Measurements from ENCODE around the gene PTGES3L.

Gene PTGES3L

DNA sequence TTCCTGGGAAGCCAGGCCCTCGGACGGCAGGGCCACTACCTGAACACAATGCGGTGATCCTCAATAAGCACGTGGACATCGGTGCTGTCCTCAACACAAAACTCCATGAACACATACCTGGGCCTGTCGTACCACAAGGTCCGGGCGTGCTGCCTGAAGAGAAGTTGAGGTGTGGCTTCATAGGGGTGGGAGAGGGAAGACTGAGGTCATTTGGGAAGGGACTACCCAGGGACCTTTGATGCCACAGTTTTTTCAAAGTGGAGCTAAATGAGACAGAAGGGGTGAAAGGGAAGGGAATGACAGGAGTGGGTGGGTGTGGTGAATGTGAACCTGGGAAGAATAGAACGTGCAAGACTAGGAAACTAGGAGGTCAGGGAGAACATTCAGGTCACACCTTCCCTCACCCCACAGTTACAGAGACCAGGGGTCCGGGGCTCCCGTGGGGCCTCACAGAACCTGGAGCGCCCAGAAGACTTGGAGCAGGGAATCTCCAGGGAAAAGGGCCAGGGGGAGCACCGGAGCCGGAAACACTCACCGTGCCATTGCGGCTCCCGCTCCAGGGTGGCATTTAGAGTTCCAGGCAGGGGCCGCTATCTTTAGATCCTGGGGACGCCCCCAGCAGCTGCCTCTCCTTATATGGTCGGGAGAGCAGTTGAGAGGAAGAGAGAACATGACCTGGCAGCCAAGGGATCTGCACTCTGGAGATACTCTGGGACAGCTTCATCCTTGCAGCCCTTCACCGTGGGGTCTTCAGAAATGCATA is at the start of gene PTGES3L:
TSS of gene PTGES3L (minus strand) at position 570 of the 763 bp plus-strand sequence. CDS start at position 543, 27 bp downstream.
- H3K4me3 ChIP-seq (ENCODE audit: low read length): peak within 1 kb of the TSS; percentile 90
- H3K27me3 ChIP-seq (replicated peaks; ENCODE audit: control insufficient read depth, insufficient read depth, low read length): no peaks in the 10 kb centered on the region
- H3K9ac ChIP-seq (ENCODE audit: low read length): peak within 1 kb of the TSS; percentile 85
- DNase-seq (ENCODE audit: low read depth): peak; percentile 54
- H3K9me3 ChIP-seq (ENCODE audit: control insufficient read depth, low read length): no peaks in the 10 kb centered on the region
- H3K4me1 ChIP-seq (ENCODE audit: control insufficient read depth, insufficient read depth, low read length): peaks cover 23% of the 10 kb centered on the region
- H3K36me3 ChIP-seq (ENCODE audit: control insufficient read depth, insufficient read depth, low read length, severe bottlenecking): no peaks in the 10 kb centered on the region

DNA sequence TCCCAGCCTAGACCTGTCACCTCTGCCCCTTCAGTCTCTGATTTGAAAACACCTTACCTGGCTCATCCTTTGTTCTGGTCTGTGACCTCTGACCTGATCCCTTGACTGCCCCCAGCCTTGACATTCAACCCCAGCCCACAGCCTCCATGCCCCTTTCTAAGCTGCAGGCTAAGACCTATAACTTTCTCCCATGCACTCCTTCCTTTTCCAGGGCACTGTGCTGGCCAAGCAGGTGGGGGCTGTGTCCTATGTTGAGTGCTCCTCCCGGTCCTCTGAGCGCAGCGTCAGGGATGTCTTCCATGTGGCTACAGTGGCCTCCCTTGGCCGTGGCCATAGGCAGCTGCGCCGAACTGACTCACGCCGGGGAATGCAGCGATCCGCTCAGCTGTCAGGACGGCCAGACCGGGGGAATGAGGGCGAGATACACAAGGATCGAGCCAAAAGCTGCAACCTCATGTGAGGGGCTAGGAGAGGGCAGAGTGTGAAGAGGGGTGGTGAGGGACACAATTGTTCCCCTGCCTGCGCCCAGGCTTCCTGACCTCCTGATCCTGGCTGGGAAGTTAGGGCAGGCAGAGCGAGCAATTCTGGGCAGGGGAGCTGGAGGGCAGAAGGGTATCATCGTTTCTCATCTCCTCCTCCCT is 48.5 kb upstream of the PTGES3L start:
- Histone ChIP-seq H3K9ac (ENCODE audit: low read length) (no peak overlapping the region), H3K4me1 (ENCODE audit: control insufficient read depth, insufficient read depth, low read length) (peaks cover 14% of the 10 kb centered on the region), H3K36me3 (ENCODE audit: control insufficient read depth, insufficient read depth, low read length, severe bottlenecking) (no peaks in the 10 kb centered on the region), H3K27me3 (replicated peaks; ENCODE audit: control insufficient read depth, insufficient read depth, low read length) (no peaks in the 10 kb centered on the region), H3K9me3 (ENCODE audit: control insufficient read depth, low read length) (no peaks in the 10 kb centered on the region), H3K4me3 (ENCODE audit: low read length) (no peak overlapping the region)
- DNase-seq (ENCODE audit: low read depth): no peak

DNA sequence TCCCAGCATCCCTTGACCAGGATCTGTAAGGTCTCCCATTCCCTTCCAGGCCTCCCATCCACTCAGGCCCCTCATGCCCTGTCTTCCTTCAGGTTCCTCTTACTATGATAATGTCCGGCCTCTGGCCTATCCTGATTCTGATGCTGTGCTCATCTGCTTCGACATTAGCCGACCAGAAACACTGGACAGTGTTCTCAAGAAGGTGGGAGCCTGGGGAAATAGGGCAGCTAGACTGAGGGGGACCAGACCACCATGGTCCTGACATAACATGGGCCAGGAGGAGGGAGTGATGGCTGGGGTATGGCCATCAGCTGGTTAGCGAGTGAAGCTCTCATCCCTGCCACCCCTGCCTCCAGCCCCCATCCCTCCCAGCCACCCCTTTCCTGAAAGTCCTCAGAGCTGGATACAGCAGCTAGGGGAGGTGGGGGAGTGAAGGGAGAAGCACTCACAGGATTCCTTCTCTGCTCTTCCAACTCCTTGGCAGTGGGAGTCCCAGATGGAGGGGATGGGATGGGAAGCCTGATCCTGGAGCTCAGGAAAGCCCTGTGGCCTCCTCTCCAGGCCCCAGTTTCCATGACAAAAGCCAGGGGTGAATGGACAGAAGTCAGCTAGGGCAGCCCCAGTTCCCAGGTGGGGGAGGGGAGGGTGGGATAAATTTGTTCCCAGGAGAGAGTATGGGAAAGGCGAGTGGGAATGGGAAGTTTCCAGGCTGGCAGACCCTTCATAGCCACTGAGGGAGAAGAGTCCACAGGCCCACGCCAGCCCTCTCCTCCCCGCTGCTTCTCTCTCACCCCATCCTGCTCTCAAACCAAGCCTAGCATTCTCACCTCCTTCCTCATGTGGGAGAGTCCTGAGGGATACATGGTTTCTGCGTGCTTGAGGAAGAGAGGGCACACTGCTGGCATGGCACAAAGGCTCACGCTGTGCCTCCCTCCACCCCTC is 47.5 kb upstream of the PTGES3L start:
- no peak overlapping the region for H3K9ac ChIP-seq (ENCODE audit: low read length)
- H3K27me3 ChIP-seq (replicated peaks; ENCODE audit: control insufficient read depth, insufficient read depth, low read length): no peaks in the 10 kb centered on the region
- no peaks in the 10 kb centered on the region for H3K9me3 ChIP-seq (ENCODE audit: control insufficient read depth, low read length)
- no peak overlapping the region for H3K4me3 ChIP-seq (ENCODE audit: low read length)
- peaks cover 14% of the 10 kb centered on the region for H3K4me1 ChIP-seq (ENCODE audit: control insufficient read depth, insufficient read depth, low read length)
- H3K36me3 ChIP-seq (ENCODE audit: control insufficient read depth, insufficient read depth, low read length, severe bottlenecking): no peaks in the 10 kb centered on the region
- no peak for DNase-seq (ENCODE audit: low read depth)

DNA sequence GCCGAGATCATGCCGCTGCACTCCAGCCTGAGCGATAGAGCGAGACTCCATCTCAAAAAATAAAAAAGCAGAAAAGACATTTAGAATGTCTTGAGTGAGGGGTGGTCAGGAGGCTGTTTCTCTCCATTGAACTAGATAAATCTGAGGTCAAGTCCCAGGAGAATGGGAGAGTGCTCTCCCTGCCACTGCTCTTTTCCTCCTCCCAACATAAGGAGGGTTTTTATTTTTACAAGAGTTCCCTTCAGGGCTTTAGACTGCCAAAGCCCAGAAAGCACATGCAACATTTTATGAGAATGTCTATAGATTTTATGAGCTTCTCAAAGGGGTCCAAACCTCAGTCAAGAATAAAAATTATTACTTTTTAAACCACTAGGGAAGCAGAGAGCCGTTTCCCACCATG is 46.7 kb upstream of the PTGES3L start:
- Histone ChIP-seq H3K9ac (ENCODE audit: low read length) (no peak overlapping the region), H3K4me3 (ENCODE audit: low read length) (no peak overlapping the region), H3K4me1 (ENCODE audit: control insufficient read depth, insufficient read depth, low read length) (peaks cover 14% of the 10 kb centered on the region), H3K36me3 (ENCODE audit: control insufficient read depth, insufficient read depth, low read length, severe bottlenecking) (no peaks in the 10 kb centered on the region), H3K9me3 (ENCODE audit: control insufficient read depth, low read length) (no peaks in the 10 kb centered on the region), H3K27me3 (replicated peaks; ENCODE audit: control insufficient read depth, insufficient read depth, low read length) (no peaks in the 10 kb centered on the region)
- no peak for DNase-seq (ENCODE audit: low read depth)

DNA sequence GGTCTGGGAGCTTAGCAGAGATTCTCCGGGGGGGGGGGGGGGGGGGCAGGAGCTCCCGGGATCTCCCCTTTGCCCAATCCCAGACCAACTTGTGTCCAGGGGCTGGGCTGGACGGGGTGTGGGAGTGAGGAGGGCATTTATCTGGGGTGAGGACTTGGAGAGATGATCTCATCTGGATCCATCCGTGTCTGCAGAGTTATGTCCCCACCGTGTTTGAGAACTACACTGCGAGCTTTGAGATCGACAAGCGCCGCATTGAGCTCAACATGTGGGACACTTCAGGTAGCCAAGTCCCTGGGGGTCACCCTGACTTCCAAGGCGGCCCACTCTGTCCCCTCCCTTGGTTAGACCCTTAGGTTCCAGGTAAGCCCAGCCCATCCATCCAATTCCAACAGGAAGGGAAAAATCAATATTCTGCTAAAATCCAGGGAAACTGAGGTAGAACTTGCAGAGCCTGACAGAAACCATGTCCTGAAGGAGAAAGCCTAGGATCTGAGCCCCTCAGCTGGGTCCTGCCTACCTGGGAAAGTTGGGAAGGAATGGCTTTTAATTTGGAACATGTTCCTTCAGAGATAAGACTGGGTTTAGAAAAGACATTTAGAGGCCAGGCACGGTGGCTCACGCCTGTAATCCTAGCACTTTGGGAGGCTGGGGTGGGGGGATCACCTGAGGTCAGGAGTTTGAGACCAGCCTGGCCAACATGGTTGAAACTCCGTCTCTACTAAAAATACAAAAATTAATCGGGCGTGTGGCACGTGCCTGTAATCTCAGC is 46.1 kb upstream of the PTGES3L start:
- Histone ChIP-seq H3K4me3 (ENCODE audit: low read length) (no peak overlapping the region), H3K9ac (ENCODE audit: low read length) (no peak overlapping the region), H3K4me1 (ENCODE audit: control insufficient read depth, insufficient read depth, low read length) (peaks cover 14% of the 10 kb centered on the region), H3K27me3 (replicated peaks; ENCODE audit: control insufficient read depth, insufficient read depth, low read length) (no peaks in the 10 kb centered on the region), H3K9me3 (ENCODE audit: control insufficient read depth, low read length) (no peaks in the 10 kb centered on the region), H3K36me3 (ENCODE audit: control insufficient read depth, insufficient read depth, low read length, severe bottlenecking) (no peaks in the 10 kb centered on the region)
- DNase-seq (ENCODE audit: low read depth): no peak

- no peak for DNase-seq (ENCODE audit: low read depth)
- H3K4me1 ChIP-seq (ENCODE audit: control insufficient read depth, insufficient read depth, low read length): peaks cover 14% of the 10 kb centered on the region
- no peak overlapping the region for H3K9ac ChIP-seq (ENCODE audit: low read length)
- H3K4me3 ChIP-seq (ENCODE audit: low read length): no peak overlapping the region
- no peaks in the 10 kb centered on the region for H3K27me3 ChIP-seq (replicated peaks; ENCODE audit: control insufficient read depth, insufficient read depth, low read length)
- H3K9me3 ChIP-seq (ENCODE audit: control insufficient read depth, low read length): no peaks in the 10 kb centered on the region
- no peaks in the 10 kb centered on the region for H3K36me3 ChIP-seq (ENCODE audit: control insufficient read depth, insufficient read depth, low read length, severe bottlenecking)
Observed at GRCh38 chr17:43025290-43025657, 45.4 kb upstream of the PTGES3L start.

DNA sequence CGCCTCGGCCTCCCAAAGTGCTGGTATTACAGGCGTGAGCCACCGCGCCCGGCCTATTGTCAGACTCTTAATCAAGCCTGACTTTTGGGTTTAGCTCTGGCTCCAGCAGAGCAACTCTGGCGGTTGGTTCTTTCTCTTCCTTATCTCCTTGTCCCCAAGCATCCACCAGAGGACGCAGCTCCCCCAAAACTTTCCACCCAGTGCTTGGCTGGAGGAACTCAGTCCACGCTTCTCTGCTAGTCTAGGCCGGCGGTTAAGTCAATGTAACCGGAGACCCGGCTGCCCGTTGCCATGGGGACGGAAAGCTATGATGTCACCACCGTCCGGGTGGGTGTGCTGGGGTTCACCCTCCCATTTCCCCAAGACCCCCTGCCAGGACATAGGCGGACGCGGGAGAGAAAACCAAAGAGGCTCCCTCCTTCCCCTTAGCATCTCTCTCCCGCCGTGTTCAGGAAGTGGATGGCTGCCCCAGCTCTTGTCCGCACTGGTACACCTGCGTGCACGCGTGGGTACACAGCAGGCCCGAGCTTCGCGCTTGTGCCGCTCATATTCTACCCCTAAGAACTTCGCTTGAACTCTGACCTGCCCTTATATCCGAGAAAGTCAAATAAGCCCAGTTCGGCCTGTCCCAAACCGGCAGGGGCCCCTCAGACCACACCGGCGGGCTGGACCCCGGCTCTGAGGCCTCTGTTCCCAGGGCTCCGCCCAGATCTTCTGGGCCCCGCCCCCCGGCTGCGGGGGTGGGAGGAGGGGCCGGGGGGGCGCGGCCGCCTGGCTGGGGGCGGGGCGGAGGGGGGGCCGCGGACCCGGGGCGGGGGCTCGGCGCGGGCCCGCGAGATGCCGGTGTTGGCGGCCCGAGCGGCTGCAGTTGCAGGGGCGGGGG is 44.8 kb upstream of the PTGES3L start, which contains the start of gene RND2:
TSS of gene RND2 (plus strand) at position 825 of the 883 bp plus-strand sequence. CDS start 117 bp downstream, outside the sequence.
- peak within 1 kb of the TSS; percentile 69 for H3K9ac ChIP-seq (ENCODE audit: low read length)
- peaks cover 15% of the 10 kb centered on the region for H3K4me1 ChIP-seq (ENCODE audit: control insufficient read depth, insufficient read depth, low read length)
- H3K4me3 ChIP-seq (ENCODE audit: low read length): peak within 1 kb of the TSS; percentile 81
- H3K9me3 ChIP-seq (ENCODE audit: control insufficient read depth, low read length): no peaks in the 10 kb centered on the region
- no peaks in the 10 kb centered on the region for H3K27me3 ChIP-seq (replicated peaks; ENCODE audit: control insufficient read depth, insufficient read depth, low read length)
- DNase-seq (ENCODE audit: low read depth): peak; percentile 98
- no peaks in the 10 kb centered on the region for H3K36me3 ChIP-seq (ENCODE audit: control insufficient read depth, insufficient read depth, low read length, severe bottlenecking)

GRCh38 chr17:43021741-43022512 is 42.0 kb upstream of the PTGES3L start, which contains the start of gene VAT1:
VAT1 (minus strand) TSS chr17:43022385; CDS start chr17:43022322, 63 bp downstream.
- H3K9me3 ChIP-seq (ENCODE audit: control insufficient read depth, low read length): no peaks in the 10 kb centered on the region
- H3K36me3 ChIP-seq (ENCODE audit: control insufficient read depth, insufficient read depth, low read length, severe bottlenecking): peaks cover 16% of the 10 kb centered on the region
- peak within 1 kb of the TSS; percentile 98 for H3K9ac ChIP-seq (ENCODE audit: low read length)
- no peaks in the 10 kb centered on the region for H3K27me3 ChIP-seq (replicated peaks; ENCODE audit: control insufficient read depth, insufficient read depth, low read length)
- DNase-seq (ENCODE audit: low read depth): peak; percentile 92
- peaks cover 30% of the 10 kb centered on the region for H3K4me1 ChIP-seq (ENCODE audit: control insufficient read depth, insufficient read depth, low read length)
- peak within 1 kb of the TSS; percentile 99 for H3K4me3 ChIP-seq (ENCODE audit: low read length)

DNA sequence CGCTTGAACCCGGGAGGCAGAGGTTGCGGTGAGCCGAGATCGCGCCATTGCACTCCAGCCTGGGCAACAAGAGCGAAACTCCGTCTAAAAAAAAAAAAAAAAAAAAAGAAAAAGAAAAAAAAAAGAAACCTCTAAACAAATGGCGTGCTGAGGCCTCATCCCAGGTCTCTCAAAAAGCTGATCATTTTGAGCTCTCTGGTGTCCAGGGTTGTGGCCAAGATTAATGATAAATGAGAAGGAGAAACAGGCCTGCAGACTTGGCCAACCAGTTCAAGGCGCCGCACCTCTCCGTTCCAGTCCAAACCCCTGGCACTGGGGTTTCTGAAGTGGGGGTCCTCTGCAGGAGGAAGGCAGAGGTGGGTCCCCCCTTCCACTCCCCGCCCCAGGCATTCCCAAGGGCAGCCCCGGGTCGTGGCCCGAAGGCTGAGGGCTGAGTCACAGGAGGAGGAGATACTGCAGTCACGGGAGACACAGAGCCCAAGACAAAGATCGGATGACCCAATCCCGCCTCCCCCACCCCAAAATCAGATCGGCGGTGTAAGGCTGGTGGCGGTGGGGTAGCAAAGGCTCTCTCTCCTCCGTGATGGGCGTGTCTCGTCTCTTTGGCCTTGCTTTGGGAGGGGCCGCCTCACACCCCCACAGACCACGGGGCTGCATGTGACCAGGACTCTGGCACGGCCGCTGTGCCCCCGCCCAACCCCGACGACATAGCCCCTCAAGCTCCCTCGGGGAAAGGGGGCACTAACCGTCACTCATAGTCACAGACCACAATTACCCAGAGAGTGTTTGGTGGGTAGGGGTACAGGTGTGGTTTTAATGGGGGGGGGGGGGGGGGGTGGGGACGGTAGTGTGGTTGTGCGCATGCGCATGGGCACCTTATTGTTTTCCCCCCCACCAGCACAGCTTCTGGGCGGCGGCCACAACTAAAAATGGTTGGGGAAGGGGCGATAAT is 41.2 kb upstream of the PTGES3L start:
- Histone ChIP-seq H3K4me1 (ENCODE audit: control insufficient read depth, insufficient read depth, low read length) (peaks cover 34% of the 10 kb centered on the region), H3K4me3 (ENCODE audit: low read length) (peak overlapping the region; percentile 99)
- peak; percentile 80 for DNase-seq (ENCODE audit: low read depth)

More for the DNA sequence above, 41.2 kb upstream of the PTGES3L start:
- H3K9ac ChIP-seq (ENCODE audit: low read length): peak overlapping the region; percentile 98
- no peaks in the 10 kb centered on the region for H3K27me3 ChIP-seq (replicated peaks; ENCODE audit: control insufficient read depth, insufficient read depth, low read length)
- H3K36me3 ChIP-seq (ENCODE audit: control insufficient read depth, insufficient read depth, low read length, severe bottlenecking): peaks cover 24% of the 10 kb centered on the region
- H3K9me3 ChIP-seq (ENCODE audit: control insufficient read depth, low read length): no peaks in the 10 kb centered on the region
